IPS-18c (cell line): Measurements from ENCODE around the gene ADTRP.

Experiments used
- H3K4me3 ChIP-seq: 2 replicates; pipeline ENCODE4 v1.7.0; 2013; ENCODE audit warnings: low read depth, mild to moderate bottlenecking, low read length, moderate library complexity; ENCODE audit not compliant: insufficient read depth
- H3K9me3 ChIP-seq: one replicate; pipeline ENCODE4 v1.6.1; 2013; ENCODE audit warnings: mild to moderate bottlenecking, low read length, moderate library complexity; ENCODE audit not compliant: control insufficient read depth, insufficient read depth

ADTRP gene

DNA sequence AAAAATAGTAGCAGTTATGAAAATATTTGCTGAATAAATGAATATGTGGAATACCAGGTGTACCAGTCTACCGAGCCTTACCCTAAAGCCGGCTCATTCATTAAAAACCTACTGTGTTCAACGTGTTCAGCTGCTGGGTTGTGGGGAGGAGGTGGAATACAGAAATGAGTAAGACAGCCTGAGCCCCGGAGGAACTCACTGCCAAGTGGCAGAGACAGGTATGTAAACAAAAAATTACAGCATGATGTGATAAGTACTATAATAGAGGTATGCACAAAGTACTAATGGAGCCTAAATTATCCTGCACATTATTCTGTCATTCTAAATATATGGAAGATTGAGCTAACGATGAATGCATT is 6.8 kb upstream of the ADTRP start:
- Histone ChIP-seq H3K4me3 (no peak overlapping the region), H3K9me3 (peaks cover 2% of the 10 kb centered on the region)

DNA sequence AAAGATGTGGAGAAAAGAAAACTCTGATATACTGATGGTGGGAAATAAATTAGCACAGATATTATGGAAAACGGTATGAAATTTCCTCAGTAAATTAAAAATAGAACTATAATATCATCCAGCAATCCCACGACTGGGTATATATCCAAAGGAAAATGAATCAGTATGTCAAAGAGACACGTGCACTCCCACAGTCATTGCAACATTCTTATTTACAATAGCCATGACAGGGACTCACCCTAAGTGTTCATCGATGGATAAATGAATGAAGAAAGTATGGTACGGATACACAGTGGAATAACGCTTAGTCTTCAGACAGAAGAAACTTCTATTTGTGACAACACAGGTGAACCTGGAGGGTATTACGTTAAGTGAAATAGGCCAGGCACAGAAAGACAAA is 5.7 kb upstream of the ADTRP start:
- H3K9me3 ChIP-seq = peaks cover 2% of the 10 kb centered on the region
- no peak overlapping the region for H3K4me3 ChIP-seq

DNA sequence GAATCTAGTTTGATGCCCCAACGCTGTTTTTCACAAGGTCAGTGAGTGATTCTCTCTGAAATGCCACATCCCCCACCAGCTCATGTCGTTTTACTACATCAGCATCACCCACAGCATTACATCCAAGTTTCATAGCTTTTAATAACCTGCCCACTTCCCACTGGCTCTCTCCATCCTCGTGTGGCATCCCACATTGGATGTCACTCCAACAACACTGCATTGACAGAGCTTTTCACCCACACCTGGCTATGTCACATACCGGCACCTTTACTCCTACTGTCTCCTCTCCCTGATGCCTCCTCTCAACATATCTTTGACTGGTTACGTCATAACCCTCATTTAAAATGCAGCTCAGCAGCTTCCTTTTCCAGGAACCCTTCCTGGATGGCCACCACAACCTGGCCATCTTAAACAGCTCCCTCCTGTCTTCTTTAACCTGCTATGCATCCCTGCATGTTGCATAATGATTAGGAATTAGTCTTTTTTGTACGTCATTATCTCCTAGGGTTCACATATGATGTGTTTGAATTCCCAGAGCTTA is 5.0 kb upstream of the ADTRP start:
- Histone ChIP-seq H3K4me3 (no peak overlapping the region), H3K9me3 (peaks cover 4% of the 10 kb centered on the region)

DNA sequence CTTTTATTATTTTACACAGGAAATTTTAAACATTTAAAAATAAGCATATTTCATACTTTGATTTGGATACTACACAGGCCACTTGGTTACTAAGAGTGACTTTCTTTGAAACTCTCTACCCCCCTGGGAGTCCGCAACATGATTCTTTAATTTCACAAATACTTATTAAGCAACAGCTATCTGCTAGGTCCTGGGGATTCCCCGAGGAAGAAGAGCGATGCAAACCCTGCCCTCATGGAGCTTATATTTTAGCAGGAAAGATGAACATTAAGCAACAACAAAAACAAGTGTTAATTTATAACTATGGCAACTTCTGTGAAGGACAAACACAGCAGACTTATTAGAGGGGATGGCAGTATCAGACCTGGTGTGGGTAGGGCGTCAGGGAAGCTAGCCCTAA is 3.9 kb upstream of the ADTRP start:
- Histone ChIP-seq H3K9me3 (peaks cover 4% of the 10 kb centered on the region), H3K4me3 (no peak overlapping the region)

DNA sequence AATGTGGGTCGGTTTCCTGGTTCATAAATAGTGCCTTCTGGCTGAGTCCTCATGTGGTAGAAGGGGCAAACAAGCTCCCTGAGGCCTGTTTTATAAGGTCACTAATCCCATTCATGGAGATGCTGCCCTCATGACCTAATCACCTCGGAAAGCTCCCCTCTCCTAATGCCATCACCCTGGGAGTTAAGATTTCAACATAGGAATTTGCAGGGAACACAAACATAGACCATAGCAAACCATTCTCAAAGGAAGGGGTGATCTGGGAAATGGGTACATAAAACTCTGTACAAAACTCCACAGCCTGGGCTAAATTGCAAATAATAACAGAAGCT is 1.5 kb upstream of the ADTRP start:
- Histone ChIP-seq H3K4me3 (no peak overlapping the region), H3K9me3 (peaks cover 2% of the 10 kb centered on the region)

DNA sequence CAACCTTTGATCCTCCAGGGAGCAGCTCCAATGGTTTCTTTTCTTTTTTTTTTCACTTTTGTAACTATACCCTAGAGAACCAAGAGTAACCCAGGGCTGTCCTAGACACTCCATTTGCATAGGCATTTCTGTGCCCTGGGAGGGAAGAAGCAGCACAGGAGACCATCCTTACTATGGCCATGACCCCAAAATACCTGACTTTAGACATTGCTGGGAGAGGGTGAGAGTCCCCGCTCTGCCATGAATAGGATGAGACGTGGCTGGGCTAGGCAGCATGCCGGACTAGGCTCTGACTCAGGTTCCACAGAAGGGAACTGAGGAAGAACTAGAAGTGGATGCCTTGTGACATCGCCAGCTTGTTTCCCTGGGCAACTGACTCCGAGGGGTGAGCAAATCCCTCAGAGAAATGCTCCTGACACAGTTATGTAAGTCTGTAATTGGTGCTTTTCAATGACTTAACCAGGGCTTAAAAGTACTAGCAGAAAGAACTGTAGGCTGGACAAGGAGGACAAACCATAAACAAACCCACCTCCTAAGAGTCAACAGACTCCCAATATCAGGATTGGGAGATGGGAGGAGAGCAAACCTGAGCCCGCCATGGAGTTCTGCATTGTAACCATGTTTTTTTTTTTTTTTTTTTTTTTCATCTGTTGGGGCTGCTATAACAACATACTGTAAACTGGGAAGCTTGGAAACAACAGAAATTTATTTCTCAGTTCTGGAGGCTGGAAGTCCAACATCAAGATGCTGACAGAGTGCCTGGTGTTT is 910 bp upstream of the ADTRP start:
- H3K9me3 ChIP-seq = peaks cover 2% of the 10 kb centered on the region
- H3K4me3 ChIP-seq = no peak overlapping the region

DNA sequence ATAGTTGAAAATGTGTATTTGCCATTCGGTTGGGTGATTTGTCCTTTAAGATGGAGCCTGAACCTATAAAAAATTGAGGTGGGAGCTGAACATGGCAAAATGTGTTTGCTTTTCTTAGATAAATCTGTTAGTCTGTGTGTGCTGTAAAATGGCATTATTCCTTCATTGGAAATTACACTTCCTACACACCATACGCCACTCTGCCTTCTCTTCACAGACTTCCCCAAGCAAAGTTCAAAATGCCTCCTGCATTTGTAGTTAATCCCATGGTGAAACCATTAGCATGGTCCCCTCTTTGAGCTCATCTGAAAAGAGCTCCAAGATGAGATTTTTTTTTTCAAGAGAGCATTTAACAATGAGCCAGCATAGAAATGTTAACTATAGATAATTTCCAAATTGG is 567 bp downstream of the ADTRP start:
- peaks cover 2% of the 10 kb centered on the region for H3K9me3 ChIP-seq
- no peak overlapping the region for H3K4me3 ChIP-seq

DNA sequence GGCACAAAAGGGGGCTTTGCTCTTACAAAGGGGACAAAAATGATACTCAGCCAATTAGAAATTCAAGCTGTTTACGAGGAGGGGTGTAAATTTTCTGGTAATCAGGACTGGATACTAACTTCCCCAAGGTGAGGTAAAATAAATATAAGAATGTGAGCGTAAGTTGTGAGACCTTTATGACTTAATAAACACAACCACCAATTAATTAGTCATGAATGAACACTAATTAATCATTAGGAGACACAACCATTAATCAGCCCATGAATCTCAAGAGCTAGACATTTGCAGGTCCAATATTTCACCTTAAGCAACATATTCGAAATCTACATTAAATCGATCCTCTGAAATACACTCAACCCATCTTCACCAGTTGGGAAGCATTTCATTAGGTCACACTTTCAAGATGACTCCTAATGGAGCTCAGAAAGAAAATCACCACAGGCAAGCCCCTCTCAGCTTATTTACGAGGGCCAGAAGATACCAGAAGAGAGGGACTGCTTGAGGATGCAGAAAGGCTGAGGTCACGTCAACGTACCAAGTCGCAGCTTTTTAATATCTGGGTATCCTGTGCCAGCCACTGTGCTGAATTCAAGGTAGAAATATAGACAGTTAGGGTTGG is 2.7 kb downstream of the ADTRP start:
- Histone ChIP-seq H3K9me3 (peaks cover 2% of the 10 kb centered on the region), H3K4me3 (no peak overlapping the region)

DNA sequence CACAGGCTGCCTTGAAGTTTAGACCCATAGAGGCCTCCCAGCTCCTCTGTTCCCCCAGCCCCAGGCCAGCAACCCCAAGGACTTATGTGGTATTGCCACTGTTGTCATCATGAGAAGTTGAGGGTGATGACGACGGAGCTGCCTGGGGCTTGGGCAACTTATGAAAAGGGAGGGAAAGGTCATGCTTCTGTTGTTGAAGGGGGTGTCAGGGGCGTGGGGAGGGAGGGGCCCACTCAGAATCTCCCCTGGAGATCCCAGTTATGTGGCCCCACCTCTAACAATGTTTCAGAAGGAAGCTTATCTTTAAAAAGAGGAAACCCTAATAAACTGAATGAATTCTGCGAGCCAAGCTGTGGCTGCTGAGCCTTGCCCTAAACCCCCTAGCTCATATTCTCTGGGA is 4.2 kb downstream of the ADTRP start:
- Histone ChIP-seq H3K9me3 (peaks cover 2% of the 10 kb centered on the region), H3K4me3 (no peak overlapping the region)

DNA sequence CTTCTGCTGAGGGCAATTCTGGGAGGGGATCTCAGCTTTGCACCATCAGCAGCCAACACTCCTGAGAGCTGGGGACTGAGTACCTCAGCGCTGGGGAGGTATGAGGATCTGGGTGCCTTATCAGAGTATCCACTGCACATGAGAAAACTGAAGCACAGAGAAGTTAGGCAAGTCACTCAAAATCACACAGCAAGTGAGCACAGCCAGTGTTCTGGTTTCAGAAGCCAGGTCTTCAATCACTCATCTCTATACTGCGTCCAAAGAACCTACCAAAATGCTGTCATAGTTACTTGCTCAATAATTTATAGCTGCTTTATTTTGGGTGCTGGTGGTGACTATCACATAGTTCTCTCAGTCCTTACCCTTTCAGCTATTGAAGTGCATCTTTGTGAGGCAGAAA is 5.0 kb downstream of the ADTRP start:
- Histone ChIP-seq H3K4me3 (no peak overlapping the region), H3K9me3 (no peaks in the 10 kb centered on the region)

DNA sequence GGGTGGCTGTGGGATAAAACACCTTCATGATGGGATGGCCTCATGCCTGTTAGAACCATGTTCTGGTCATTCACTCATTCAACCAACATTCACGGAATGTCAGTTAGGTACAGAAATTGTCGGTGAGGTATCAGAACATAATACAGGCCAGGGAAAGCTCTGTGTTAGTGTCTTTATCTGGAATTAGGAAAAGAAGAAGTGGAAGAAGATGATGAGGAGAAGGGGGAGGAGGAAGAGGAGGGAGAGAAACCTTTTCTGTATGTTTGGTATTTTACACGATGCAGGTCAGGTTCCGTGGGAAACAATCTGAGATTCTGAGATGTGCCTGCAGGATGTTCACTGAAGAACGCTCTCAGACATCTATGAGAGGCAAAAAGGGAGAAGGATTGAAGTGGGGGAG is 5.6 kb downstream of the ADTRP start:
- no peaks in the 10 kb centered on the region for H3K9me3 ChIP-seq
- H3K4me3 ChIP-seq = no peak overlapping the region

DNA sequence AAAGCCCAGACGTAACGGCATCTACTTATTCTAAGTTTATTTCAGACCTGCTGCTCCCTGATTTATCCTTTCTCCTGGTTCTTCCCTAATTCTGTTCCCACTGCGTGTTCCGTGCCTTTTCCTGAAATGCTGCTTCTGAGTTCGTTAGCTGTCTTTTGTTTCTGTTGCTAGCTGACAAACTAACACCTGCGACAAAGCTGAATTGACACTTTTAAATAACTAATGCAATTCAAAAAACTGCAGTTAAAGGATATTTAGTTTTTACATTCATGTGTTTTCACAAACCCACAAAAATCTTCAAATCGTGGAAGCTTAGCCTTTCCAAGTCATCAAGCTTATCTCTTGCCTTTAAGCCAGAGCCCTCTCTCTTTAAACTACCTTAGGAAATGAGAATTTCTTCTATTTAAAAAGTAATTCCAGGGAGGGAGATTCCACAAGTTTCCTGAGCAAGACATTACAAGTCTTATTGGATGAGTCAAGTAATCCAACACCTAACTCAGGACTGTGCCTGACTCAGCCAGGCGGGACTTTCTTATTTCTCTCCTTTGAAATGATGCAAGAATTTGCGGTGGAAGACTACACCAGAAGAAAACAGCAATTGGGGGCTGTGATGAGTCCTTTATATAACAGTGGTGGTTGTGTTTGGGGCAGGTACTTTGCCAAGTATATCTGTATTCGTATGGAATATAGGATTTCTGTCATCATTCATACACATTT is 6.3 kb downstream of the ADTRP start:
- no peak overlapping the region for H3K4me3 ChIP-seq
- no peaks in the 10 kb centered on the region for H3K9me3 ChIP-seq

DNA sequence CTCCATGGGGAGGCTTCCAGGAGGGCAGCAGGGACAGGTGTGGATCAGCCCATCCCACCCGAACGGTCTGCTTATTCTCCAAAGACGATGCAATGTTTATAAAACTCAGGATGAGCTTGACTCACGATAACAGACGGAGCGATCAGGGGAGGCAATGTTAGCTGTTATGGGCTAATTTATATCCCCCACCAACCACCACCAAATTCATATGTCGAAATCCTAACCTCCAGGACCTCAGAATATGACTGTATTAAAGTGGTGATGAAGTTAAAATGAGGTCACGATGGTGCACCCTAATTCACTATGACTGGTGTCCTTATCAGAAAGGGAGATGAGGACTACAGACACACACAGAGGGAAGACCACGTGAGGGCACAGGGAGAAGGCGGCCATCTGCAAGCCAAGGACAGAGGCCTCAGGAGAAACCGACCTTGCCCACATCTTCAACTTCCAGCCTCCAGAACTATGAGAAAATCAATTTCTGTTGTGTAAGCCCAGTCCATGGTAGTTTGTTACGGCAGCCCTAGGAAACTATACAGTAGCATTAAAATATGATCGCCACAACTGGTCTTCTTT is 7.0 kb downstream of the ADTRP start:
- H3K4me3 ChIP-seq = no peak overlapping the region
- no peaks in the 10 kb centered on the region for H3K9me3 ChIP-seq

DNA sequence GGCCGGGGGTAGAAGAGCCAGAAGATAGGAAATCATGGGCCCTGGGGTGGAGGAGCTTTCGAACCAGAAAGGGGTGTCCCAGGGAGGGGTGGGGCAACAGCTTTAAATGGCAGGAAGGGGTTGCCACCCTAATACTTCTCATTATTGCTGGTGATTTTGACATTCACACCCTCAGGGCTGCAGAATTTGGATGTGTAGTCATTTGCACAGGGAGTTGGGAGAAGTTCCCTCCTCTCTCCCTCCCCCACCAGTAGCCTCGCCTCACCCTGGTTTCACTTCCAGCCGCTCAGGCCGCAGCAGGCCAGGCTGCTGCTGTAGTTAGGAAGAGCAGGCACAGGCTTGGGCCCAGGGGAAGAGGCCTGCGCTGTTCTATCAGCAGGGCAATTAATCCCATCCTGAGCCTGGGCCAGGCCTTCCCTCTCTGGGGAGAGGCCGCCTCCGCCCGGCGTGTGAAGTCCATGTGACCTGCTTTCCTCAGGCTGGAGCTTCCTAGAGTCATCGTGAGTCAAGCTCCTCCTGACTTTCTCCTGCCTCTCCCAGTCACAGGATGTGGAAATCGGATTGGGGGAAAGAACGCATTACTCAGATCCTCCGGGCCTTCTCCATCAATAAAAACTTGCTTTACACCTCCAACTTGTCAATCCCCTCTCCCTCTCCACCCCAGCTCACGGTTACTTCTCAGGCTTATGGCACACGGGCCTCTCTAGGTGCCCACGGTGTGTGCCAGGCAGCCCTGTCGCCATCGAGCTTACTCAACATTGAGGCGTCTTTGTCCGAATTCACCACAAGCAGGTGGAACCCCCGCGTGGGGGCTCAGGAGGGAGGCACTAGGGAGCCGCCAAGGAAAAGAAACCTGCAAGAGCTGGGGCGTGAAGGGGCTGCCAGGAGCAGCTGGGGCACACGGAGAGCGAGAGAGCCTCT is 7.8 kb downstream of the ADTRP start:
- H3K9me3 ChIP-seq = no peaks in the 10 kb centered on the region
- H3K4me3 ChIP-seq = no peak overlapping the region

DNA sequence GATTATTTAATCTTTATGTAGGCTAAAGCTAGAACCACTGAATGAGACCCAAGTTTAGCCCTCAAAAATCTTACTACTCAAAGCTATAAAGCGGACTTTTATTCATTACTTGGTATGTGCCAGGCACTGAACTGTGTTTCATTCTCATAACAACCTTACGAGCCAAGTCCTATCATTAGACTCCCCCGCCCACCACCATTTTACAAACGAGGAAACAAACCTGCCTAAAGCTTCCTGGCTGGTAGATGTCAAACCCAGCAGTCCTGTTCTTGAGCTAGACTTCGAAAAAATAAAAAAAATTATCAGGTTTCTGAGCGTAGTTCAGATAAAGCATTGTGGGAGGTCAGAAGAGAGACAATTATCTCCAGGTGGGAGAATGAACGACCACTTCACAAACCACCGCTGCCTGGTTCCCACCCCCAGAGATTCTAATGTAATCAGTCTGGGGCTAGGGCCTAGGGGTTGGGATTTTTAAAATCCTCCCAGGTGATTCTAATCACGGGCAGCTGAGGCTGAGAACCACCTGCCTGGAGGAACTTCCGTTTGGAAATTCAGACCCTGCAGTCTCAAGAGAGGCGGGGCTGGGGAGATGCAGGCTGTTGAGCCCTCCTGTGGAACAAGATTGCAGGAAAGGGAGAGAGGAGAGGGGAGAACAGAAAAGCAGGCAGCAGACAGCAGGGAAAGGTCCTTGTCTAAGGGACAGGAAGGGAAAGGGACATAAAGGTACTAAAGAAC is 8.6 kb downstream of the ADTRP start:
- Histone ChIP-seq H3K4me3 (no peak overlapping the region), H3K9me3 (no peaks in the 10 kb centered on the region)

DNA sequence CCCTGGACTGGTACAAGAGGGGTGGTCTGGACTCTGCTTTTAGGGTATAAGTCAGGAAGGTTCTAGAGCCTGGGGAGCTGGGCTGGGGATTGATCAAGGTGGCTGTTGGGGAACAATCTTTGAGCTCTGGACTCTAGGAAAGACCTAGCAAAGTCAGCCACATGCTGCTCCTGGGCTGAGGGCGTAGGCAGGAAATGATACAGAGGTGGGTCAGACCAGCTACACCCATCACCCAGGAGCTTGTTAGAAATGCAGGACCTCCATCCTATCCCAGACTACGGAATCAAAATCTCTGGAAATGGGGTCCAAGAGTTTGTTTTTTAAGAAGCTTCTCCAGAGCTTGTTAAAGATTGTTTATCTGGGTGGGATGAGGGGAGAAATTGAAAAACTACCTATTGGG is 9.4 kb downstream of the ADTRP start:
- no peak overlapping the region for H3K4me3 ChIP-seq

More for the DNA sequence above, 9.4 kb downstream of the ADTRP start:
- no peaks in the 10 kb centered on the region for H3K9me3 ChIP-seq
